Osteoblast (primary cell): ENCODE data around the gene MAPT. TPM values are rescaled to one million over a fixed set of nuclear protein-coding genes. Genes with fewer than 3 reads are reported as not detected.
A peak's percentile ranks its signal among the peaks of the same experiment; 100 is the strongest.

ENCODE experiments used
- DNase-seq: peaks from one replicate; pipeline ENCODE4 v3.0.0; 2011; ENCODE audit warnings: low spot score, mixed read lengths; ENCODE audit not compliant: insufficient read length; ENCODE audit errors: missing footprints
- H2AFZ ChIP-seq: 2 replicates; pipeline ENCODE4 v1.6.0; 2011; ENCODE audit warnings: mild to moderate bottlenecking, low read length
- H3K27ac ChIP-seq: 2 replicates; pipeline ENCODE4 v1.5.1; 2011; ENCODE audit warnings: mild to moderate bottlenecking, low read depth, low read length, moderate library complexity
- H3K27me3 ChIP-seq: 2 replicates; pipeline ENCODE4 v1.6.0; 2012; ENCODE audit warnings: mild to moderate bottlenecking, control low read depth, inconsistent platforms, low read length, moderate library complexity; ENCODE audit not compliant: insufficient read depth
- H3K36me3 ChIP-seq: 2 replicates; pipeline ENCODE4 v1.5.1; 2011; ENCODE audit warnings: mild to moderate bottlenecking, low read length, control low read depth, moderate library complexity; ENCODE audit not compliant: insufficient read depth
- H3K4me1 ChIP-seq: 2 replicates; pipeline ENCODE4 v1.5.1; 2011; ENCODE audit warnings: mild to moderate bottlenecking, low read length, control low read depth, moderate library complexity; ENCODE audit not compliant: insufficient read depth
- H3K4me2 ChIP-seq: 2 replicates; pipeline ENCODE4 v1.6.0; 2011; ENCODE audit warnings: mild to moderate bottlenecking, low read length; ENCODE audit not compliant: insufficient read depth
- H3K4me3 ChIP-seq: fragments of 200-600 bp; sonication (generic); 3 replicates; pipeline ENCODE4 v1.5.1; 2012; ENCODE audit warnings: mild to moderate bottlenecking, low read length, inconsistent platforms; ENCODE audit not compliant: insufficient read depth
- H3K79me2 ChIP-seq: 2 replicates; pipeline ENCODE4 v1.6.0; 2012; ENCODE audit warnings: mild to moderate bottlenecking, low read length, control low read depth, inconsistent platforms; ENCODE audit not compliant: insufficient read depth
- H3K9me3 ChIP-seq: 2 replicates; pipeline ENCODE4 v1.5.1; 2011; ENCODE audit warnings: low read depth, low read length, control low read depth
- H4K20me1 ChIP-seq: 2 replicates; pipeline ENCODE4 v1.6.0; 2012; ENCODE audit warnings: mild to moderate bottlenecking, low read length, control low read depth; ENCODE audit not compliant: insufficient read depth
- total RNA-seq: library from RNA; depleted of rRNA; stranded (reverse); fragments of >200 nt; gene quantifications from 2 replicates; pipeline ENCODE4 v1.2.3, GENCODE V29; 2012
- TF ChIP-seq, protein P1 (sequence below): IDR thresholded peaks from 2 replicates; pipeline ENCODE4 v1.5.1; 2011; ENCODE audit warnings: mild to moderate bottlenecking, low read depth, low read length, moderate library complexity; ENCODE audit errors: extremely low read depth

MAPT gene
- total RNA-seq, 1 donor: 0.36 TPM

DNA sequence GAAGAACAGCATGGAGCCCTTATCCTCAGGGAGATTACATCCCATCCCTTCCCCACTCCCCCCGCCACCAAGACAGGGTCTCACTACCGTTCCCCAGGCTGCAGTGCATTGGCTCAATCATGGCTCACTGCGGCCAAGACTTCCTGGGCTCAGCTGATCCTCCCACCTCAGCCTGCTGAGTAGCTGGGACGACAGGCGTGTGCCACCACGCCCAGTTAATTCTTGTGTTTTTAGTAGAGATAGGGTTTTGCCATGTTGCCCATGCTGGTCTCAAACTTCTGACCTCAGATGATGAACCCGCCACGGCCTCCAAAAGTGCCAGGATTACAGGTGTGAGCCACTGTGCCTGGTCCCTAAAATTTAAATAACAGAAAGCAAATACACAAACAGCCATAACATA, 153.5 kb downstream of the MAPT start:
- Histone ChIP-seq H3K4me3 (no peak overlapping the region), H3K27me3 (no peaks in the 10 kb centered on the region), H3K9me3 (no peaks in the 10 kb centered on the region), H4K20me1 (peaks cover 5% of the 10 kb centered on the region), H2AFZ (no peak overlapping the region), H3K79me2 (peaks cover 29% of the 10 kb centered on the region), H3K4me1 (peaks cover 9% of the 10 kb centered on the region), H3K36me3 (peaks cover 46% of the 10 kb centered on the region), H3K4me2 (no peak overlapping the region), H3K27ac (no peak overlapping the region)
- DNase-seq: no peak
- TF ChIP-seq, protein P1, sequence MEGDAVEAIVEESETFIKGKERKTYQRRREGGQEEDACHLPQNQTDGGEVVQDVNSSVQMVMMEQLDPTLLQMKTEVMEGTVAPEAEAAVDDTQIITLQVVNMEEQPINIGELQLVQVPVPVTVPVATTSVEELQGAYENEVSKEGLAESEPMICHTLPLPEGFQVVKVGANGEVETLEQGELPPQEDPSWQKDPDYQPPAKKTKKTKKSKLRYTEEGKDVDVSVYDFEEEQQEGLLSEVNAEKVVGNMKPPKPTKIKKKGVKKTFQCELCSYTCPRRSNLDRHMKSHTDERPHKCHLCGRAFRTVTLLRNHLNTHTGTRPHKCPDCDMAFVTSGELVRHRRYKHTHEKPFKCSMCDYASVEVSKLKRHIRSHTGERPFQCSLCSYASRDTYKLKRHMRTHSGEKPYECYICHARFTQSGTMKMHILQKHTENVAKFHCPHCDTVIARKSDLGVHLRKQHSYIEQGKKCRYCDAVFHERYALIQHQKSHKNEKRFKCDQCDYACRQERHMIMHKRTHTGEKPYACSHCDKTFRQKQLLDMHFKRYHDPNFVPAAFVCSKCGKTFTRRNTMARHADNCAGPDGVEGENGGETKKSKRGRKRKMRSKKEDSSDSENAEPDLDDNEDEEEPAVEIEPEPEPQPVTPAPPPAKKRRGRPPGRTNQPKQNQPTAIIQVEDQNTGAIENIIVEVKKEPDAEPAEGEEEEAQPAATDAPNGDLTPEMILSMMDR: no peak

DNA sequence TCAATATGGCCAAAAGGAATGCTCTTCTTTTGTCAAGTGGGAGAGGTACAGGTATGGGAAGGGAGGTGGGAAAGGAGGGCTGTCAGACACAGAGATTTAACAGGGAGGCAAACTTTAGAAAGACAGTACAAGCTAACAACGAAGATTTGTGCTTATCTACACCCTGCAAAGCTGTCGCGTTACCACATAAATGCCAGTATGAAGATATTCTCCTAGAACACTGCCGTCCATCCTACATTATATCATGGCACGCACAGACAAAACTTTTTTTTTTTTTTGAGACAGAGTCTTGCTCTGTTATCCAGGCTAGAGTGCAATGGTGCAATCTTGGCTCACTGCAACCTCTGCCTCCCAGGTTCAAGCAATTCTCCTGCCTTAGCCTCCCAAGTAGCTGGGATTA, 155.3 kb downstream of the MAPT start:
- Histone ChIP-seq H3K4me3 (no peak overlapping the region), H2AFZ (no peak overlapping the region), H3K27ac (no peak overlapping the region), H3K4me1 (peaks cover 12% of the 10 kb centered on the region), H3K36me3 (peaks cover 32% of the 10 kb centered on the region), H3K27me3 (no peaks in the 10 kb centered on the region), H3K4me2 (no peak overlapping the region), H3K9me3 (no peaks in the 10 kb centered on the region), H3K79me2 (peaks cover 26% of the 10 kb centered on the region), H4K20me1 (peaks cover 6% of the 10 kb centered on the region)
- TF ChIP-seq, protein P1: no peak
- DNase-seq: no peak

DNA sequence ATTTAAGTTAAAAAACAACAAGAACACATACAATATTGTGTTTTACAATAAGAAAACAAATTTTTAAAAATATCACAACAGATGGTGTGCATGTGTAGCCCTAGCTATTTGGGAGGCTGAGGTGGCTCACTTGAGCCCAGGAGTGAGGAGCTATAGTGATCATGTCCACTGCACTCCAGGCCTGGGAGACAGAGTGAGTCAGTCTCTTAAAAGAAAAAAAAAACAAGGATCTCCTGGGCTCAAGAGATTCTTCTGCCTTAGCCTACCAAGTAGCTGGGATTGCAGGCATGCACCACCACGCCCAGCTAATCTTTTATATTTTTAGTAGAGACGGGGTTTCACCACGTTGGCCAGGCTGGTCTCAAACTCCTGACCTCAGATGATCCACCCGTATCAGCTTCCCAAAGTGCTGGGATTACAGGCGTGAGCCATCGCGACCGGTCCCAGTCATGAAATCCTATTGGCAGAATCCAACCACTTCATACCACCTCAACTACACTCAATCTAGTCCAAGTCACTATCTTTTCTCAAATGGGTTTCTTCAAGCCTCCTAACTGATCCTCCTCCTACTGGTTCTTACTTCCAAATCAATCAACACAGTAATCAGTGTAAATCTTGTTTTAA, 159.7 kb downstream of the MAPT start:
- Histone ChIP-seq H3K4me1 (peaks cover 27% of the 10 kb centered on the region), H3K36me3 (peaks cover 17% of the 10 kb centered on the region), H3K4me3 (no peak overlapping the region), H3K9me3 (no peaks in the 10 kb centered on the region), H3K27ac (no peak overlapping the region), H3K27me3 (no peaks in the 10 kb centered on the region), H4K20me1 (peaks cover 27% of the 10 kb centered on the region), H3K79me2 (peaks cover 50% of the 10 kb centered on the region), H2AFZ (no peak overlapping the region), H3K4me2 (no peak overlapping the region)
- no peak for DNase-seq
- TF ChIP-seq, protein P1: no peak

DNA sequence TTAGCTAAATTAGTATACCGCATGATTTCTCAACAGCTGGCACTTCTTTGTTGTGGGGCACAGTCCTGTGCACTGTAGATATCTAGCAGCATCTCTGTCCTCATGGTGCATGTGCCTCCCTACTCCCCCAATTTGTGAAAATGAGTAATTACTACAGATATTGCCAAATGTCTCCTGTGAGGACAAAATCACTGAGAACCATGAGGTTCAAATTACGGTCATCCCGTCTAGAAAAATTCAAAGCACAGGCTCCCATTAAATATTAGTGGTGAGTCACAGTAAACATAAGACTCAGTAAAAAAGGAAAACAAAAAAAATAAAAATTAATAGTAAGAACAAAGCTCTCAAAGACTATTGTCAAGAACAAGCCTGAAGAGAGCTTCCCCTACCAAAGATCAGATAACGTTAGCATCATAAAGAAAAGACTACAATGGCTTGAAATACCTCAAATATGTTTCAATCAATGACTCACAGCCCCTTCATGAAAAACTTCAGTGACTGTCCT, 162.5 kb downstream of the MAPT start:
- peaks cover 32% of the 10 kb centered on the region for H4K20me1 ChIP-seq
- no peak overlapping the region for H3K4me3 ChIP-seq
- H3K79me2 ChIP-seq: peaks cover 48% of the 10 kb centered on the region
- DNase-seq: no peak
- H3K4me2 ChIP-seq: no peak overlapping the region
- peaks cover 6% of the 10 kb centered on the region for H3K36me3 ChIP-seq
- H3K4me1 ChIP-seq: peaks cover 24% of the 10 kb centered on the region
- H3K27ac ChIP-seq: peak overlapping the region; percentile 48
- no peaks in the 10 kb centered on the region for H3K9me3 ChIP-seq
- TF ChIP-seq, protein P1: no peak
- H3K27me3 ChIP-seq: no peaks in the 10 kb centered on the region
- no peak overlapping the region for H2AFZ ChIP-seq
